GM21529 (cell line): ENCODE results near the gene TTYH1.

Source experiments
- ATAC-seq: cut with Tn5 transposase; IDR thresholded peaks from one replicate; pipeline ENCODE4 v1.9.1; 2021; ENCODE audit not compliant: unreplicated experiment

TTYH1 gene

GRCh38 chr19:54391589-54392061 is 23.6 kb upstream of the TTYH1 start:
- no peak for ATAC-seq

GRCh38 chr19:54392105-54392504 is 23.2 kb upstream of the TTYH1 start:
- ATAC-seq, result no peak

GRCh38 chr19:54393381-54393780 is 21.9 kb upstream of the TTYH1 start:
- no peak for ATAC-seq

DNA sequence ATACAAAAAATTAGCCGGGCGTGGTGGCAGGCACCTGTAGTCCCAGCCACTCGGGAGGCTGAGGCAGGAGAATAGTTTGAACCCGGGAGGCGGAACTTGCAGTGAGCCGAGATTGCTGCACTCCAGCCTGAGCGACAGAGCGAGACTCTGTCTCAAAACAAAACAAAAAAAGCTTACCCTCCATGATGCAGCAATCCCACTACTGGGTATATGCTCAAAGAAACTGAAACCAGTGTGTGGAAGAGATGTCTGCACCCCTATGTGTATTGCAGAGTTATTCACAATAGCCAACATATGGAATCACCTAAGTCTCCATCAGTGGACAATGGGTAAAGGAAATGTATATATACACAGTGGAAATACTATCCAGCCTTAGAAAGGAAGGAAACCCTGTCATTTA is 19.6 kb upstream of the TTYH1 start:
- ATAC-seq, result no peak

- ATAC-seq, result no peak
These were observed 16.1 kb upstream of the TTYH1 start for GRCh38 chr19:54399189-54399588.

DNA sequence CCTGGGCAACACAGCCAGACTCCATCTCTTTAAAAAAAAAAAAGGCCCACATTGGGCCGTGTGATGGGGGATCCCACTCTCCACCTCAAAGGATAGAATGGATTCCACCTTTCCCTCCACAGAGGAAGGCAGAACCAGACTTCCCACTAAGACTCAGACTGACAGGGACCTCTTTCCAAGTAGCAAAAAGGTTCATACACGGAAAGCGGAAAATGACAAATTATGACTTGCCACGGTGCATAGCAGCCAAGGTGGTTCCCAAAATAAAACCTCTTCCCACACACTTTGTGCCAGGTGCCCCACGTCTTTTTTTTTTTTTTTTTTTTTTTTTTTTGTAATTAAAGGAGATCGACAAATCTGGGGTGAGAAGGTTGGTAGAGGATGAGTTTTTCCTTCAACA is 14.4 kb upstream of the TTYH1 start:
- no peak for ATAC-seq

- no peak for ATAC-seq
These were observed 12.2 kb upstream of the TTYH1 start for GRCh38 chr19:54403054-54403453.

- no peak for ATAC-seq
These were observed 9.6 kb upstream of the TTYH1 start for GRCh38 chr19:54405628-54406027.

- no peak for ATAC-seq
These were observed 7.5 kb upstream of the TTYH1 start for GRCh38 chr19:54407780-54408179.

DNA sequence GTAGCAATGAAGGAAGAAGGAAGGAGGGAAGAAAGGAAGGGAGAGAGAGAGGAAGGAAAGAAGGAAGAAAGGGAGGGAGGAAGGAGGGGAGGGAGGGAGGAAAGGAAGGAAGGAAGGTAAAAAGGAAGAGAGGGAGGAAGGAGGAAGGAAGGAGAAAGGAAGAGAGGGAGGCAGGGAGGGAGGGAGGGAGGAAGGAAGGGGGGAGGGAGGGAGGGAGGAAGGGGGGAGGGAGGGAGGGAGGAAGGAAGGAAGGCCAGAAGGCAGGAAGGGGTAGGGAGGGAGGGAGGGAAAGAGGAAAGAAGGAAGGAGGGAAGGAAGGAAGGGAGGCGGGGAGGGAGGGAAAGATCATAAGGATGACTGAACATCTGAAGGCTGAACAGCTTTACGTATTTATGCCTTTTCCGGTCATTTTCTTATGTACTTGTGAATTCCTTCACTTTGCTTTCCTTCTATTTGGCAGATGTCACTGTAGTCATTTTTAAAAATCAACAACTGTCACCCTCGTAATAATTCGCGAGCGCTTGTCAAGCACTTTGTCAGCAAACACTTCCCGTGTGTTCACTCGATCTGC is 6.7 kb upstream of the TTYH1 start:
- ATAC-seq, result no peak

DNA sequence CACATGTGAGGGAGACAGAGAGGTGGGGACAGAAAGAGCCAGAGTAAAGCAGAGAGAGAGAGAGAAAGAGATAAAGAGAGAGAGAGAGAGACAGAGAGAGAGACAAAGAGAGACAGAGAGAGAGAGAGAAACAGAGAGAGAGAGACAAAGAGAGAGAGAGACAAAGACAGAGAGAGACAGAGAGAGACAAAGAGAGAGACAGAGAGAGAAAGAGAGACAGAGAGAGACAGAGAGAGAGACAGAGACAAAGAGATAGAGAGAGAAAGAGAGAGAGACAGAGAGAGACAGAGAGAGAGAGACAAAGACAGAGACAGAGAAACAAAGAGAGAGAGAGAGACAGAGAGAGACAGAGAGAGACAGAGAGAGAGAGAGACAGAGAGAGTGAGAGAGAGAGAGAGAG is 4.2 kb upstream of the TTYH1 start:
- ATAC-seq, result no peak

DNA sequence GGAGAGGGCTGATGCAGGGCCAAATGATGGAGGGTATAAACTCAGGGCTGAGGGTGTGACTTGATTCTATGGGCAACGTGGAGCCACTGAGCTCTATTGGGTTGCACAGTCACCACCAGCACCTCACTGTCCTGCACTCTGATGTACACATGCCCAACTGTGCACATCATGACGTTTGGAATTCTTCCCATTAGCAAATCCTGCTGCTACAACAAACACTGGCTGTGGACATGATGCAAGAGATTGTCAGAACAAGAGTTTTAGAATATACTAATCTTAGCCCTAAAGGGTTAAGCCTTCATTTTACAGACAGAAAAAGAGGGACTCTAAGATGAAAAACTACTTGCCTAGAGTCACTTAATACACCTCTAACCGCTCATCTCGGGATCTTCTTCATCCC is 2.4 kb upstream of the TTYH1 start:
- ATAC-seq, result no peak

DNA sequence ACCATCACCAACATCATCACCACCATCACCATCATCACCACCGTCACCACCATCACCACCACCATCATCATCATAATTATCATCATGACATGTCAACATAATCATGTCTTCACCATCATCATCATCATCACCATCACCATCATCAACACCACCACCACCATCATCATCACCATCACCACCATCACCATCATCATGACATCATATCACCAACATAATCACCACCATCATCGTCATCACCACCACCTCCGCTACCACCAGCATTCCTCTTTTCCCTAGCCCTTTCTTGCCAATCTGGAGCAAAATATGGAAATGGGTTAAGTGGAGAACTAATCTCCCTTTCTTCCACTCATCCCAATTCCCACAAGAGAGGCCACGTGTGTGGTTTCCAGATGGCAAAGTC is 1.1 kb upstream of the TTYH1 start:
- no peak for ATAC-seq

DNA sequence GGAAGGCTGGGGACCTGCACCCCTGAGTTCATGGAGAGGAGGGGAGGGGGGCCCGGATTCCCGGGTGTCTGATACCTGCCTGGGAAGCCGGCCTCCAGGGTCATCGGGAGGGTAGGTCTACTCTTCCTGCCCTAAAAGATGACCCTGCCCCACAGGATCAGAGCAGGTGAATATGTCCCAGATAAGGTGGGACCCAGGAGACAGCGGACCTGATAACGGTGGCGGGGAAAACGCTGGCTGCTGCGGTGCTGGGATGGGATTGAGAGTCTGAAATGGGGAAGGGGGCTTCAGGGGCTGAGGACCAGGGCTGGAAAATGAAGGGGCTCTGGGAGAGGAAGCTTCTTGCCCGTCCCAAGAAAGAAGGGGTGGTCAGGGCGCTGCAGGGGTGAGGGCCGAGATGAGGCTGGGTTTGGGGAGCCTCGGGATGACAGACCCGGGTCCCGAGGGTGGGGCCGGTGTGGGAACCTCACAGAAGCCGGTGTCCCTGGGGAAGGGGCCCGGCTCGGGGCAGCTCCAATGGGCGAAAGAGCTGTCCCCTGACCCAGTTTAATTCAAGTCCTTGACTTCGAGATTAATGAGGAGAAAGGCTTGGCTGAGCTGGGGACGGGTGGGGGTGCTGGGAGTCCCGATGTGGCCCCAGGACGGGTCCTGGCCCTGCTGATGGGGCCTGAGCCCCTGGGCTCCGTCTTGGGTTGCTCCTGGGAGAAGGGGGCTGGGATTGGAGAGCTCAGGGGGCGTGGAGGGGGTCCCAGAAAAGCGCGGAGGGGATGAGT is 823 bp downstream of the TTYH1 start:
- no peak for ATAC-seq

- ATAC-seq, result no peak
These were observed 1.6 kb downstream of the TTYH1 start for GRCh38 chr19:54416695-54417491.

- no peak for ATAC-seq
These were observed 3.0 kb downstream of the TTYH1 start for GRCh38 chr19:54418030-54418929.

DNA sequence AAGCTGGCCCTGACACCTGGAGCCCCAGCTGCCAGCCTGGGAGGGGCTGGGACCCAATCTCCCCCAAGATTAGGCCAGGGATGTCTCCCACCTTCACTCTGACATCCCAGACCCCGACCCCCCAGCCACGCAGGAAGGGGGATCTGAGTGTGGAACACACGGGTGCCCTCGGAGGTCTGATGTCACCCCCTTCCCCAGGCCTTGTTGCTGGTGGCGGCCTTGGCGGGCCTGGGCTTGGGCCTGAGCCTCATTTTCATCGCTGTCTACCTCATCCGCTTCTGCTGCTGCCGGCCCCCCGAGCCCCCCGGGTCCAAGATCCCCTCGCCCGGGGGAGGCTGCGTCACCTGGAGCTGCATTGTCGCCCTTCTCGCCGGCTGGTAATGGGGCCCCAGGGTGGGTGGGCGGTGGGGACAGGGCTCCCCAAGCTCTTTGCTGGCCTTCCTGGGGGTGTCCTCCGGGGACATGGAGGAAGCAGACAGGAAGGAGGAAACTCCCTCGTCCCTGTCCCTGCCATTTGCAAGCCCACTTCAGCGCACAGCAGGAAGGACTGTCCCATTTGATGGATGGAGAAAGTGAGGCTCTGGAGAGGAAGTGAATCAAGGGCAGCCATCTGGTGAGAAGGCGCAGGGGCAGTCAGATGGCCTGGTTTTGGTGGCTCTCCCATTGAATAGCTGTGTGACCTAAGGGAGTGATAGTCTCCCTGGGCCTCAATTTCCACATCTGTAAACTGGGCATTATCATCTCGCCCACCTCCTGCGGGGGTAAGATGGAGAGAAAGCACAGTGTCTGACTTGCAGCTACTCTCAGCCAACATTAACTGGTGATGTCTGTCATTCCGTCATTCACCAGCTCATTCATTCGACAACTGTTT is 3.9 kb downstream of the TTYH1 start:
- no peak for ATAC-seq

DNA sequence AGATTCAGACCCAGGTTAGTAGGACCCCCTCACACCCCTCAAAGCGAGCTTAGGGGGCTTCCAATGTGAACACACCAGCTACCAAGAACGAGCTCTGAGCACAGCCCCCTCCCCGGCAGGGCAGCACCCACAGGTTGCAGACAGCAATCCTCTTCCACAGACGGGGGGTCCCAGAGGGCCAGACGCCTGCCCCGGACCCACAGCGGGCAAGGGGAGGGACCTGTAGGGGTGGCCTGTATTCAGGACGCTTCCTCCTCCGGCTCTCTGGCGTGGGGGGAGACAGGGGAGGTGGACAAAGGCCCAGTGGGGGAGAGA is 4.8 kb downstream of the TTYH1 start:
- ATAC-seq, result no peak

DNA sequence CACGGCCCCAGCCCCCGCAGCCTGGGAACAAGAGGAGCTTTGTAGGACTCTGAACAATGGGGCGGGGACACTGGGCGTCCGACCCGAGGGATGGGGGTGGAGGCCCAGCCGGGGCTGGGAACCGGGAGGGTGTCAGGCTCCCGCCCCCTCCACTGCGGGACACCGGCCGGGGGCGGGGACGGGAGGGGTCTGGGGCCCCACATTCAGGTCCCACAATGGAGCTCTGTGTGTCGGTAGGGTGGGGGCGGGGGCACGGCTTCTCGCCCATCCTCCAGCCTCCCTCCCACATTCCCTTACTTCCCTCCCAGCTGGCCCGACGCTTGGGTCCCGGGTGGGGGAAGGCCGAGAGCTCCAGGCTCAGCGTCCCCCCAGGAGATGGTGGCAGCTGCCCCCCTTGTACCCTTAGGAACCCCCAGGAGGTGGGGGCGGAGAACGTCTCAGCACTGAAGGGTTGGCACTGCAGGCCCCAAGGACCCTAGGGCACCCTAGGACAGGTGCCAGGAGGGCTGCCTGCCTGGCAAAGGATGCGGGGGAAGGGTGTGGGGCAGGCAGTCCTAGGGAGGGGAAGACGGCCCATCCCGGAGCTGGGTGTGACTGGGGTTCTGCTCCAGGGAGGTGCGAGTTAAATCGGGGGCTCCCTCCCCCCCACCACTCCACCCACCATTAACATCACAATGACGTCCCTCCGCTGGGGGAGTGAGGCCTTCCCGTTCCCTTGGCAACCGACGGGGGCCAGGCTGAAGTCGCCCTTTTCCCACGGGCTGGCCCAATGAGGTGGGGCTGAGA is 5.3 kb downstream of the TTYH1 start:
- ATAC-seq, result no peak

- ATAC-seq, result no peak
These were observed 5.9 kb downstream of the TTYH1 start for GRCh38 chr19:54421169-54421516.
